GM19395 (cell line): ENCODE data around the gene ITGB1BP1.

Source experiments
- ATAC-seq: cut with Tn5 transposase; IDR thresholded peaks from one replicate; pipeline ENCODE4 v1.9.1; 2021; ENCODE audit warnings: mild to moderate bottlenecking, moderate library complexity; ENCODE audit not compliant: unreplicated experiment

Gene ITGB1BP1

GRCh38 chr2:9428965-9429577 lies 5.7 kb upstream of the ITGB1BP1 start:
- no peak for ATAC-seq

DNA sequence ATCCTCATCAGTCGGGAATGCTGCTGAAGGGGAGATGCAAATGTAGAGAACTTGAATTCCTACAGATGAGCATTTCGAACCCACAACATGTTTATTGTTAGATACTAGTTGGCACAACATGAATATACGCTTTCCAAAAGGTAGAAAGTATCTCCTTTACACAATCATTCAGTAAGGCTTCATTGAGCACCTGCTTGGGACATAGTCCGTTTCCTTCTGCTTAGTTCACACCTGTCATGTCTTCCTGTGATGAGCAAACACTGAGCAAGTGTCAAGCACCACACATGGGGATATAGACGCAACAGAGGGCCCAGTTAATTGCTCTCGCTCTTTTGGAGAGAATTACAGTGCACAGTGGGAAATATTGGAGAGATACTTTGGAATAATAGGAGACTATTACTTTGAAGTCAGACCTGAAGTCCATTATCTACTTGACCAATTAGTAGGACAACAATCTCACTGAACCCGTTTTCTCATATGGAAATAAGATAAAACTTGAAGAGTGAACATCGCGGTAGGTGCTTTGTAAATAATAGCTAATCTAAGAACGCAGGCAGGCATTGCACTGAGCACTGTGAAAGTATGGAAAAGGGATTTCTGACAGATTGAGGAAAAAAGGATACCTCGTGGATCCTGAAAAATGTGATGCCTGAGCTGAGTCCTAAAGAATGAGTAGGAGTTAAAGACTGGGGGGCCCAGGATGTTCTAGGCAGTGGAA lies 1.3 kb upstream of the ITGB1BP1 start:
- ATAC-seq: no peak

DNA sequence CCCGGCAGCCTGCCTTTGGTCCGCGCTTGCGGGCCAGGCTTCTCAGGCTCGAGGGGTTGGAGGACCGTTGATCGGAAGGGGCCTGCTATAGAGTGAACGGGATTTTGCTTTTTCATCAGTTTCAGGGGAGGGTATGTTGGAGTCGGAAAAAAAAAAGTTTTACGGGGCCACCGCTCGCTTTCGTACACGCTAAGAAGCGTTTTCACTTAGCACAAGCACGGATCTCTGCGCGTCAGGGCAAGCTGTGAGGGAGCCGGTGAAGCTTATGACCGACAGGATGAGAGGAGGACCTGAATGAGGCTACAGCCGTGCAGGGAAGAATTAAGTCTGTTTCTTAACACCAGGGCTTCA lies 569 bp upstream of the ITGB1BP1 start:
- ATAC-seq: peak; percentile 12

DNA sequence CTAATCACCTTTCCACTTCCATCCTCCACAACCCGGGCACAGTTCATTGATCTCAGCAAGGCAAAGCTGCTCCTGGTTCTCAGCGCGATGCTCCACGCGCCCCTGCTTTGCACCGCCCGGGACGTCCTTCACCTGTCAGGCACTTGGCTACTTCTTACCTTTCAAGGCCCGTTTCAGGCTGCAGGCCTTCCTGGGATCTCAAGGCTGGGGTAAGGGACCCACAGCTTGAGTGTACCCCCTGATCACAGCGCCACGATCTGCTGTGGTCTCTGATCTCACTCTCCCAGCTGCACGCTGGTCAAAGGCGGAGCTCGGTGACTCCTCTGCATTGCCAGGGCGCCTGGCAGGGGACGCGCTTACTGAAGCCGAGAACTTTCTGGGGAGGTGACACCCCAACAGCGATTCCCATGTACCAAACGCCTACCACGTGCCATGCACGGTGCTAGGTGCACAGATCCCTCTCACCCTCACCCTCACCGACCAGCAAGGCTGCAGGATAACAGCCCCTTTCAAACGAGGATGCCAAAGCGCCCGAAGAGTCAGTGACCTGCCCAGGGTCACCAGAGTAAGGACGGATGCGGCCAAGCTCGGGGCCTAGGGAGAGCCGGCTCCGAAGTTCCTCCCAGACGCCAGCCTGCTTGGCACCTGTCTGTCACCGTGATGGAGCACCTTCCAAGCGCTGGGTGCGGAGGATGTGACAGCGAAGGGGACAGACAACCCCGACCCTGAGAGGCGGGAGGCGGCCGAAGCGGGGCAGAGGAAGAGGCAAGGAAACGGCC lies 818 bp downstream of the ITGB1BP1 start:
- ATAC-seq: peak; percentile 43

DNA sequence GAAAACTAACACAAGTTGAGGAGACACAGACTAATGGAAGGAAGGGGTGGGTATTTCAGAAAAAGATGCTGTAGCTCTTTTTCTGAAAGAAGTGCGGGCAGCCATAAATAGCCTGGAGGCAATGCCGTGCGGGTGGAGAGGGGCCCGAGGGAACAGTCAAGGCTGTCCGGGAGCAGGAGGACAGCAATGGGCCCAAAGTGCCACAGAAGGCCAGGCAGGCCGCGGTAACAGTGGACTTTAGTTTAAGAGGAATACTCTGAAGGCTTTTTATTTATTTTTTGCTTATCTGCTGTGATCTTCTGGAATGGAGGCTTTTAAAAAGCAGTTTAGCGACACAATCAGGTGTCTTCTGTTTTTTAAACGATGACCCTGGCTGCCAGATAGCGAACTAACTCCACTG lies 2.8 kb downstream of the ITGB1BP1 start:
- no peak for ATAC-seq

DNA sequence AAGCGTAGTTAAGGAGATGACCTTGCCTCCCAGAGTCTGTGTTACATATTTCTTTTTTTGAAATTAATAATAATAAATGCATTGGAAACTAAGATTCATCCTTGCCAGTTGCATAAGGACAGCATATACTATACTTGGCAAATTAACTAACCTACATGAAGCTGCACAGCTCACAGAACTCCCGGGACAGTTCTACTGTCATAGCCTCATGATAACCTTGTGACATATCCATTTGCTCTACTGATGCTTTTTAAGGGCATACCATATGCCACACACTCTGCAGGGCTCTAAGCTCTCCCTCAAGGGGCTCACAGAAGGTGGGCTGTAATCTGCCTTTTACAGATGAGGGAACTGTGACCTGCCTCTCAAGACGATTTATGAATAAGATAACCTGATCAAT lies 3.8 kb downstream of the ITGB1BP1 start:
- no peak for ATAC-seq

- ATAC-seq: no peak
Observed at GRCh38 chr2:9418746-9419145, 4.6 kb downstream of the ITGB1BP1 start.

- no peak for ATAC-seq
Observed at GRCh38 chr2:9417725-9418124, 5.6 kb downstream of the ITGB1BP1 start.

- ATAC-seq: no peak
Observed at GRCh38 chr2:9416962-9417316, 6.4 kb downstream of the ITGB1BP1 start.

GRCh38 chr2:9416267-9416961 lies 6.9 kb downstream of the ITGB1BP1 start:
- no peak for ATAC-seq

- no peak for ATAC-seq
Observed at GRCh38 chr2:9415516-9416169, 7.7 kb downstream of the ITGB1BP1 start.

GRCh38 chr2:9412781-9413180 lies 10.5 kb downstream of the ITGB1BP1 start:
- ATAC-seq: no peak

DNA sequence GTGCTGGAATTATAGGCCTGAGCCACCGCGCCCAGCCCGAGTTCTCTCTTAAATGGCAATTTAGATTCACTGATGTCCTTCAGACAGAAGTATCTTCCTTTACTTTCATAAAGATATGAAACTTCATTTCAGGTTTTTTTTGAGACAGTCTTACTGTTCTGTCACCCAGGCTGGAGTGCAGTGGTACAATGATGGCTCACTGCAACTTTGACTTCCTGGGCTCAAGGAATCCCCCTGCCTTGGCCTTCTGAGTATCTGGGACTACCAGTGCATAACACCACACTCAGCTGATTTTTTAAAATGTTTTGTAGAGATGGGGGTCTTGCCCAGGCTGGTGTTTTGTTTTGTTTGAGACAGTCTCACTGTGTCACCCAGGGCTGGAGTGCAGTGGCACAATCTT lies 13.2 kb downstream of the ITGB1BP1 start:
- no peak for ATAC-seq

DNA sequence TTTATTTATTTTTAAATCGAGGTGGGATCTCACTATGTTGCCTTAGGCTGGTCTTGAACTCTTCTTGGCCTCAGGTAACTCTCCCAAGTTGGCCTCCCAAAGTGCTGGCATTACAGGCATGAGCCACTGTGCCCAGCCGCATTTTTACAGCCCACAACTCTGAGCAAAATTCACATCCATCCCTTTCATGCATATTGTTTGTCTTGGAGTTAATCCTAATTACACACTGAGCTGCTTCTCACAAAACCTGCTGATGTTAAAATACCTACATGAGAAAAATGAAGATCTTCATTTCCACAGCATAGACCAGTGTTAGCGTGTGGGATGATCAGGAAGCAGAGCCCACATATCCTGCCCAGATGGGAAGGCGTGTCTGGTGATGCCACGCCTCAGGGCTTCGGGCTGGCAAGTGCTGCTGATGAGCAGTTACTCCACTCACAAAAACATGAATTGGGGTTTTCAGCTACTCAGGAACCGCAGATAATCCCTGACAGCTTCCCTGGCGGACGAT lies 14.6 kb downstream of the ITGB1BP1 start:
- no peak for ATAC-seq

GRCh38 chr2:9407363-9407811 lies 15.9 kb downstream of the ITGB1BP1 start:
- no peak for ATAC-seq

GRCh38 chr2:9406529-9407362 lies 16.6 kb downstream of the ITGB1BP1 start:
- no peak for ATAC-seq

DNA sequence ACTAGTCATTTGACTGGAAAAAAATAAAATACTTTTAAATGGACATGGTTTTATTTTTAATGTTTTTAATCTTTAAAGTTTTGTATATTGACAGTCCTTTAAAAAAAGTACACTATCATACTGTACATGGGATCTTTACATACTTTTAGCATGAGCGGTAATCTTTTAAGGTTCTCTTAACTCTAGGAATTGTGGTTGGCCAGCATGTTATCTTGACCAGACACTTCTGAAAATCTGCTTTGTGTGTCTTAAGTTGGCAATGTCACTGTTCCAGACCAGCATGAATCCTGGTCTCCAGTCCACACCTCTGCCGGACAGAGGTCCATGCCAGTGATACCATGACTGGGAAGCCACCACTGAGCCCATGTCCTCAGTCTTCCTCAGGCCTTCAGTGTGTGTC lies 17.7 kb downstream of the ITGB1BP1 start:
- ATAC-seq: no peak

DNA sequence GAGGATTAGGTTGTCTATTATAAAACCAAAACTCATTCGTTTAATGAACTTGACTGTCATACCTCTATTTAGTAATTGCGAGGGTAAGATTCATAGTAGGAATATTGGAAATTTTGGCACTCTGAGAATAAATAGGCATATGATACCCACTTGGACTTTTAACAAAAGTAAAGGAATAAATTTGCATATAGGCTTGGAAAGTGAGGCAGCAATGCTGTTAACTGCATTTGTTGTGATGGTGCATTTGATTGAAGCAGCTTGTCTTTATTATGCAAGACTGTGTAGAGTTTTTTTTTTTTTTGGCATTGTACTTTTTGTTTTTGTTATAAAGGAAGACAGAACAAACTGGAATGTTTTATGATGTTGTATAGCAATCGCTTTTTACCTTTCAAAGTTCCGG lies 18.9 kb downstream of the ITGB1BP1 start:
- no peak for ATAC-seq

- no peak for ATAC-seq
Observed at GRCh38 chr2:9403924-9404323, 19.4 kb downstream of the ITGB1BP1 start.
